Measurements from ENCODE around the gene ZMYM2.

The ZMYM2 gene

DNA sequence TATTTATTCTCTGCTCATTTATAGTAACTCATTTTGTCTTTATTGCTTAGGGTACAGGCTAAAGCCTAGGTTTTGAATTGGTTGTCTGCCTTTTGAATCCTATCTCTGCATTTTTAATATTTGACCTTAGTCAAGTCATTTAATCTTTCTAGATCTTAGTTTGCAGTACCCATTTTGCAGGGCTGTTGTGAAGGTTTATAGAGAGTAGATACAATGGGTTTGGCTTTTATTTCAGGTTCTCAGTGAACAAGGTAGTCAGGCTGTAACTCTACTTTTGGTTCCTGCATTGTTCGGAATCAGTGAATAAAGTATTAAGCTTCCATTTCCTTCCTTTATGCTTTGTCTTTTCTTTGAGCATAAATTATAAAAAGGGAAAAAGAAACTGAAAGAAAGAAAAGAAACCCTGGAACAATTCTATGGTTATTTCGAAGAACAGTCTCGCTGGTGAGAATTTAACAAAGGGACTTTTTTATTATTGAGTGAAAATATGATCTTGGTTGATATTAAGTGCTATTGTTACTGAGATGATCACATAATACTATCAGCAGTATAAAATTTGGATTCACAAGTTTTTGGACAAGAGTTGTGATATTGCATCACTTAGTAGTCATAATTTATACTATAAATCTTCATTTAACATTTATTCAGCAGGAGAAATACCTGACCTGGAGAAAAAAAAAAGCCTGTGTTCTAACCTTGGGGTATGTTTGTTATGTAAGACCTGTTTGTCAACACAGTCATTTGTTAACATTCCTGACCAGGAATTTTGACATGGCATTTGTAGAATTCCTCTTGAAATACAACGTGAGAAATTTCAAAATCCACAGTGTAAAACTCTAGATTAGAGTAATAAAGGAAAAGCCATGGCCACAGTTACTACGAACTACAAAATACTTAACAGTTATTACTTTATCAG, 91.3 kb downstream of the ZMYM2 start:
- DNase-seq = no peak

GRCh38 chr13:20051366-20051765, 92.8 kb downstream of the ZMYM2 start:
- no peak for DNase-seq

- no peak for DNase-seq
Observed at GRCh38 chr13:20053016-20053415, 94.5 kb downstream of the ZMYM2 start.

GRCh38 chr13:20053891-20054290, 95.4 kb downstream of the ZMYM2 start:
- no peak for DNase-seq

DNA sequence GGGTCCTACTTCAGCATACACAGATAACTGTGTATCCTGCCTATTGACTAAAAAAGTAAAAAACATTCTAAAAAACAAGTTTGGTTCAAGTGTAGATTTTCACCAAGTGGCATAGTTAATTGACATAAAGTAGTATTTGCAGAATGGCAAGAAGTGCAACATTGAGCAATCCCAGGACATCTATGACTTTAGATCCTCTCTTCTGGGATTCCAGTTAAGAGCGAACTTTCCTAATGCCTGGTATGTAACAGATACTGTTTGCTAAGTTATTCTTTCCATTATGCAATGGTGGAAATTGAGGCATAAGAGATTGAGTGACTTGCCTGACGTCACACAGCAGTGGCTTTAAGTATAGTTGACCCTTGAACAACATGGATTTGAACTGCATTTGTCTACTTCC, 96.1 kb downstream of the ZMYM2 start:
- DNase-seq = no peak

DNA sequence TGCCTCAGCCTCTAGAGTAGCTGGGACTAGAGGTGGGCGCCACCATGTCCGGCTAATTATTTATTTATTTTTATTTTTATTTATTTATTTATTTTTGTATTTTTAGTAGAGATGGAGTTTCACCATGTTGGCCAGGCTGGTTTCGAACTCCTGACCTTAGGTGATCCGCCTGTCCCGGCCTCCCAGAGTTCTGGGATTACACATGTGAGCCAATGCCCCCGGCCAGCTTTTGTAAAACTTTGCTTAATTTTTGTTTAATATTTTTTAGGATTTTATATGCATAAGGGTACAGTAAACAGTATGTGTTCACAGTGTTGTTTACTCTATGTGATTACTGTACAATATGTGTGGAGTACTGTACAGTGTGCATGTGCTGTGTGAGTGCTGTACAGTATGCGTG, 98.7 kb downstream of the ZMYM2 start:
- no peak for DNase-seq

- DNase-seq = no peak
Observed at GRCh38 chr13:20057963-20058362, 99.4 kb downstream of the ZMYM2 start.

DNA sequence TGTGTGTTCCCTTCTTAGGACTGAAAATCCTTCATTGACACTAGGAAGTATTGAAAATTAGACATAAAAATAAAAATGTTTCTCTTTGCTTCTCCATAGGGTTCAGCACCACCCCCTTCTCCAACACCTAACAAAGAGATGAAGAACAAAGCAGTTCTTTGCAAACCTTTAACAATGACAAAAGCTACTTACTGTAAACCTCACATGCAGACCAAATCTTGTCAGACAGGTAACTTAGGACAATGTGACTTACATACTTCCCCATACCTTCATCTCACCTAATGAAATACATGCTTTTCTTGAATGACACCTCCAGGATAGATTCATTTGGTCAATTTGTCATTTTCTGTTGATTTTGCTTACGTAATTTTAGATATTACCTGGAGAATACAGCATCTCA, 99.9 kb downstream of the ZMYM2 start:
- DNase-seq = no peak

GRCh38 chr13:20064128-20064527, 105.6 kb downstream of the ZMYM2 start:
- DNase-seq = no peak

GRCh38 chr13:20065516-20065915, 107.0 kb downstream of the ZMYM2 start:
- DNase-seq = no peak

DNA sequence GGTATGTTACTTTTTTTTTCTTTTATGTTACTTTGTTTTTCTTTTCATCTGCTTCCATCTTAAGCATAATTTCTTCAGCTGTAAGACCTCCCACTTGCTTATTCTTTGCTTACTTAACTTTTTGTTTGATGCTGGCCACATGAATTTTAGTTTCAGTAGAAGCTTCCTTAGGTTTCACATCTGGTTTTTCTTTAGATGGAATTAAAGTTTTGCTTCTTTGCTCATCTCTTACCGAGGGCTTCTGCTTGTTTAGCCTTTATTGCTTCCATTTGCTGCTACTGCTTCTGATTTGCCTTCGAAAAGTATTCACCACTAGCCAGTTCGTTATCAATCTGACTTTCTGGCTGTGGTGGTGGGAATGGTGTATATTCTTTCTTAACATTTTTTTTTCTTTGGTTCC, 111.4 kb downstream of the ZMYM2 start:
- no peak for DNase-seq

DNA sequence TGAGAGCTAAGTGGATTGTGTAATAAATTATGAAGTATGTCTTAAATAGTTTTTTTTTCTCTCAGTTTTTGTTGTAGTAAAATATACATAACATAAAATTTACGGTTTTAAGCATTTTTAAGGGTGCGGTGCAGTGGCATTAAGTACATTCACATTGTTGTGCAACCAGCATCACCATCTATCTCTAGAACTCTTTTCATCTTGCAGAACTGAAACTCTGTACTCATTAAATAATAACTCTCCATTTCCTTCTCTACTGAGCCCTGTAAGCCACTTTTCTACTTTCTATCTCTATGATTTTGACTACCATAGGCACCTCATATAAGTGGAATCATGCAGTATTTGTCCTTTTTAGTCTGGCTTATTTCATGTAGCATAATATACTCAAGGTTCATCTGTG, 115.2 kb downstream of the ZMYM2 start:
- no peak for DNase-seq

DNA sequence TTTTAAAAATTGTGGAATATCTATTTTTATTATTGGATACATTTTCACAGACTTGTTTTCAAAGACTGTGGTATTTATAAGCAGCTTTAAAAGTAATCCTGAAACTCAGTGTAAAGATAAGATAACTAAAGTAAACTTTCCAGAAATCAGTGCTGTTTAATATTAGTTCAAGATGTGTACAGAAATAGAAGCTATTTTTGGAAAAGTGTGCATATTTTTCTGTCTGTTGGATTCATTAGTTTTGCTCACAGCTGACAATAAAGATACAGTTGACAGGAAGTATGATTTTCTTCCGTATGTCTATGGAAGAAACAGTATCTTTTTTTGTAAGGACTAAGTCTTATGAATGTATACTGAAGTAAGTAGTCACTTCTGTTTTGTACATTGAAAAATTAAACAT, 116.4 kb downstream of the ZMYM2 start:
- DNase-seq = no peak

DNA sequence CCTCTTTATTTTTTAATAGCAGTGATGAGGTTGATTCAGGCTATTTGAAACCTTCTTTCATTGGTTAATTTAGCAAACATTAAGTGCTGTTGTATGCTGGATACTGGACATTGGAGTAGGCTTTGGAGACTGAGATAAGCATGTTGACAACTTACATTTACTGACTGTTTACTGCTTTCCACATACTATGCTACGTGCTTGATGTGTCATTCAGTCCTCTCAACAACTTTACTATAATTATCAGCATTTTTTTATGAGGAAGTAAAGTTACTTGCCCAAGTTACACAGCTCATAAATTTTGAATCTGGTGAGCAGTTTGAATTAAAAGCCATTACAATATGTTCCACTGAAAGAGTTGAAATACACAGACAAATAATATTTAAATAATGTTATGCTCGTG, 118.6 kb downstream of the ZMYM2 start:
- DNase-seq = no peak

- no peak for DNase-seq
Observed at GRCh38 chr13:20080377-20081164, 122.0 kb downstream of the ZMYM2 start.

- no peak for DNase-seq
Observed at GRCh38 chr13:20090349-20090748, 131.8 kb downstream of the ZMYM2 start.

- DNase-seq = no peak
Observed at GRCh38 chr13:20093951-20094350, 135.4 kb downstream of the ZMYM2 start.

DNA sequence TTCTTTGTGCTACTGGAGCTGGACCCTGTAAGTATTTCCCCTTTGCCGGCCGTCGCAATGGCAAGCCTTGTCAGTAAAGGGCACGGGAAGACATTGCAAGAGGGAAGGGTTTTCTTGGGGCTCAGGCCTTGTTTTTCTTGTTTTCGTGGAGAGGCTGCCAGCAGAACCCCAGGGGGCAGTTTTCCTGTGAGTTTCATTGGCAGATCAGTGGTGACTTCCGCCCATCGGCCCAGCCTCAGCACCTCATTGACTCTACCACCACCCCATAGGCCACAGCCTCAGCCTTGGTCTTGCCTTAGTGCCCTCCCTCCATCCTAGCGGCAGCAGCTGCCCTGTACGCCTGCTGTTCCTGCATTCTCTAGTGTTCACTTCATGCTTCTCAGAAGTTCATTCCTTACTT, 140.8 kb downstream of the ZMYM2 start:
- DNase-seq = no peak

DNA sequence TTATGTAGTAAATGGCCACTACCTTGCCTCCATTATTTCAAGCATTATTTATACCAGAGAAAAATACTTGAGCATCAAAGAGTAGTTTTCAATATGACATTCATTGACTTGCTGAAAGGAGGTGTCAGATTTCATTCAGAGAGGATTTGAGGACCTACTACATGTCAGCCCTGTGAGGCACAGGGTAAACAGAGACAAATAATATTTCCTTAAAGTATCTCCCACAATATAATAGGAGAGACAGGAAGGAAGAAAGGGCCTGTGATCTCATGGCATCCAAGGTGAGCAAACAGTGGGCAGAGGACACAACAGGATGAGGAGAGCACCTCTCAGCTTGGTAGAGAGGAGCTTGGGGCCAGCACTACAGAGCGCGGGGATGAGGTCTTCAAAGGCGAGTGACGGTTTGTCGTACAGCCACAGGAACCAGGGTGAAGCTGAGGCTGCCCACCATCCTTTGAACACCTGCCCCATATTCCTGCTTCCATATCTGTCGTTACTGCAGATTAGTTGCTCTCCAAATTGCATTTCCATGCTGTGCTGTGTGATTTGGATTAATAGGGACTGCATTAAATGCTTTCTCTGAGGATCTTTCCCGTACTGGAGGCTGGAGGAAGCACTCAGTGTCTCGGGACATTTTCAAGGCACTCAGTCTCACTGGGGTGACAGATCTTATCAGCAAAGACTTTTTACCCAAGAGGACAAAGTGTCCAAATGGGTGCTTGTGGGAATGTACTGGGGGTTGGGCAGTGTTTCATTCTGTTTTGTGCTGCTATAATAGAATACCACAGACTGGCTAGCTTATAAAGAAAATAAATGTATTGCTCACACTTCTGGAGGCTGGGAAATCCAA, 143.2 kb downstream of the ZMYM2 start:
- no peak for DNase-seq

- DNase-seq = no peak
Observed at GRCh38 chr13:20102525-20103180, 144.1 kb downstream of the ZMYM2 start.

DNA sequence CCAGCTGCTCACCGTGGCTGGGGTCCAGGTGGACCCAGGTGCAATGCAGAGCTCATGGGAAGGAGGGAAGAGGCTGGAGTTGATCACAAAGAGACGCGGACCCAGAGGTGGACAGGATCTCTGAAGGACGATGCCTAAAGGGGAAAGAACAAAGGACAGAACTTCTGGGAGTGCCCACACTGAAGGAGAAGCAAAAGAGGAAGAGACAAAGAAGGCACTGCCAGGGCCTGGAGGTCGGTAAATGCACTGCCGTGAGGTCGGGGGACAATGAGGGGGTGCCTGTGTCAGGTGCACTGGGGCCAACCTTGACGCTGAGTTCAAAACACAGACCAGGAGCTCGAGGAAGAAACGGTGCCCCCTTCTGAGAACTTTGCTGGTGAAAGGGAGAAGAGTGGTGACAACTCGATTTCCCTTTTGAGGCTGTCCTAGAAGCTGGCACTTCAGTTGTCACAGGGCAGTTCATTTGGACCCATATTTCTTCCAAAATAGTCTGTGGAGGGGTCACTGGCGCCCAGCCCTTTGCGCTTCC, 146.7 kb downstream of the ZMYM2 start:
- no peak for DNase-seq

DNA sequence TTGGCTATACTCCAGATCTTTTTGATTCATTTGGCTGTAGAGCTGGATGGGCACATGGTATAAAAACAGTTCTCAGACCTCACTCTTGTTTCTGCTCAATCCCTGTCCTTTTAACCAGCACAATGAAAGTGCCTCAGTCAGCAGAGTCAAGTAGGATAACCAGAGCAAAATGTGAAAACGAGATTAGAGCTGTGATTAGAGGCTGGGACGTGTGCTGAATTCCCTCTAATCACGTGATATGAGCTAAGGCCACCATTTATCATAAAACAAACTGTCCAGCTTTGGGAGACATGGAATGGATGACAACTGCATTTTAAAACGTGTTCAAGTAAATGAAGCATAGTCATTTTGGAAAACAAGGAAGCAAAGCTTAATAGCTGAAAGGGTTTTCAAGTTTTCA, 148.2 kb downstream of the ZMYM2 start:
- DNase-seq = no peak

Data from T-helper 9 cell (primary cell).